Stimulated activated CD4-positive, alpha-beta T cell treated with anti-CD3 and anti-CD28 coated beads, Interleukin-2, amount 100 ng/mL, for 24 hours (primary cell): ENCODE results near the gene ODF2.

Experiments used
- DNase-seq, 2 donors: peaks; one replicate each; pipeline ENCODE4 v3.0.0-alpha.2; 2020

The ODF2 gene

GRCh38 chr9:128540634-128541360 is 85.0 kb downstream of the ODF2 start:
- DNase-seq, result no peak

DNA sequence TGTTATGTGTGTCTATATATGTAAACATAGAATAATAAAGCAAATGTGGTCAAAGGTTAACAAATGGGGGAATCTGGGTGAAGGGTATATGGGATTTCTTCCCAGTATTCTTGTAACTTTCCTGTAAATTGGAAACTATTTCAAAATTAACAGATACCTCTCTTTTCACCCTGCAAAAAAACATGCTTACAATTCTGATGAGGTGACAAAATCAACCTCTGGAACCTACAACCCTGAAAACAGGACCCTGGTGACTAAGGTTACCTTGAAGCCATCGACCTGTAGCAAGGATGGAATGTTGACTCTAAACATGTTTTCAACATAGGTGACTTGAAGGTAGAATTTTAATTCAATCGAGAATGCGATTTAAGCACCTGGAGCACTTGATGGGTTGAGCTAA is 90.7 kb downstream of the ODF2 start:
- no peak for DNase-seq

DNA sequence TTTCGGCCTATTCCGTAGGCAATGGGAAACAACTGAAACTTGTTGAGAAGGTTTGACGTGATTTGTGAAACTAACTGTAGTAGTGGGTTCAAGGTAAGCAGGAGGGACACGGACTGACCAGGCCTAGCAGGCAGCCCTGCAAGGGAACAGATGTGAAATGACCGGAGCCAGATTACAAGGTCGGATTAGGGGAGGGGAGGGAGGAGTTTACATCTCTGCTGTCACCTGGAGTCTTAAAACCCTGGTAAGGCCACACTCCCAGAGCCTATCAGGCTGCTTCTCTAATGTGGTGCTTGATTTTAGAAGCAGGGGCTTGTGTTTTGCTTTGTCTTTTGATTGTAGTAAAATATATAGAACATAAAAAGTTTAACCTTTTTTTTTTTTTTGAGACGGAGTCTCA is 93.1 kb downstream of the ODF2 start:
- no peak for DNase-seq

DNA sequence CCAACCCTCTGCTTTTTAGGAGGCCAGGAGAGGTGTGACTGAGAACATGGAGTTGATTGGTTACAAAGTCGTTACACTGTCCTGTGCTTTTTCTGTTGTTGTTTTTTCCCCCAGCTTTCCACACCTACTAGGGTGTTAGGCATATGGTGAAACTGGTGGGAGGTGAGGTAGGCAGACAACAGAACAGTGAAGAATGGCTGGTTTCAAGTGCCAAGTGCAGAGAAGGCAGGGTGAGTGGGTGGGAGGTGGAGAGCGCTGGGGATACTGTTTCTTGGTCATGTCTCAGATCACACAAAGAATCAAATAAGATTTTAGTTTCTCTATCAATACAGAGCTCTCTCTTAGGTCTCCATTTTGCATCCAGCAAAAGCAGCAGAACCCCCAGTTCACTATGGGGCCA is 94.4 kb downstream of the ODF2 start:
- peak; percentile 42 to 62 for DNase-seq
